Retinal pigment epithelial cell (primary cell): ENCODE measurements around the gene ESD.
"Not testable (repeated sequence)": the region's sequence is repeated elsewhere in the genome, so short reads cannot be mapped to it uniquely, and the experiment has no call there.

Experiments
- DNase-seq: peaks from one replicate; pipeline ENCODE4 v3.0.0-alpha.2; 2010; ENCODE audit warnings: low read depth
- H3K4me3 ChIP-seq: 2 replicates; pipeline ENCODE4 v1.5.1; 2011; ENCODE audit warnings: mild to moderate bottlenecking, low read length, control low read depth, moderate library complexity
- CTCF ChIP-seq: conservative IDR thresholded peaks from 2 replicates; pipeline ENCODE4 v1.5.1; 2011; ENCODE audit warnings: low read depth, low read length, control low read depth, inconsistent platforms

Gene ESD

DNA sequence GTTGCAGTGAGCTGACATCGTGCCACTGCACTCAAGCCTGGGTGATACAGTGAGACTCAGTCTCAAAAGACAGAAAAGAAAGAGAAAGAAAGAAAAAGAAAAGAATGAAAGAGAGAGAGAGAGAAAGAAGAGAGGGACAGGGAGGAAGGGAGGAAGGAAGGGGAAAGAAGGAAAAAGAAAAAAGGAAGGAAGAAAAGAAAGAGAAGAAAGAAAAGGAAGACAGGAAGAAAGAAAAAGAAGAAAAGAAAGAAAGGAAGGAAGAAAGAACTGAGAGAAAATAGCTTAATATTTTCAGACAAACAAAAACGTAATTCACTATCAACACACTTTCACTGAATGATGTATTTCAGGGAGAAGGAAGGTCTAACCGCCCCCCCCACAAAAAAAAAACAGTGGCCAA, 39.3 kb downstream of the ESD start:
- no peak overlapping the region for H3K4me3 ChIP-seq
- TF ChIP-seq CTCF, result no peak
- no peak for DNase-seq

DNA sequence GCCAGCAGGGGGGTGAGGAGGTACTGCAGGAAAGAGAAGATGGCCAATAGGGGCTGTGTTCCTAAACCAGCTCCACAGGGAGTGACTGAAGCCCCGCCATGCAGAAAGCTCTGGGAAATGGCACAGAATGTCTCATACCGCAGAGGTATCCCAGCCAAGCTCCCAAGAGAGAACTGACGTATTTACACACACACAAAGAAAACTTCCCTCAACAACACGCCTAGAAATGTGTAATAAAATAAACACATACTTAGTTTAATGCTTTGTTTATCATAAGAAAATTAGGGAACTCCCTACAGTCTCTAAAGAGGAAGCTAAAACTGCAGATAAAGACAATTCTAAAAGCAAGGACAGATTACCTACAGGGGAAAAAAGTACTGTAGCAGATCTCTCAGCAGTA, 40.0 kb downstream of the ESD start:
- no peak for TF ChIP-seq CTCF
- H3K4me3 ChIP-seq, result no peak overlapping the region
- DNase-seq, result no peak

DNA sequence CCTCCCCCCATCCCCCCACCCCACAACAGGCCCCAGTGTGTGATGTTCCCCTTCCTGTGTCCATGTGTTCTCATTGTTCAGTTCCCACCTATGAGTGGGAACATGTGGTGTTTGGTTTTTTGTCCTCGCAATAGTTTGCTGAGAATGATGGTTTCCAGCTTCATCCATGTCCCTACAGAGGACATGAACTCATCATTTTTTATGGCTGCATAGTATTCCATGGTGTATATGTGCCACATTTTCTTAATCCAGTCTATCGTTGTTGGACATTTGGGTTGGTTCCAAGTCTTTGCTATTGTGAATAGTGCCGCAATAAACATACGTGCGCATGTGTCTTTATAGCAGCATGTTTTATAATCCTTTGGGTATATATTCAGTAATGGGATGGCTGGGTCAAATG, 41.5 kb downstream of the ESD start:
- not testable (repeated sequence) for H3K4me3 ChIP-seq, DNase-seq

DNA sequence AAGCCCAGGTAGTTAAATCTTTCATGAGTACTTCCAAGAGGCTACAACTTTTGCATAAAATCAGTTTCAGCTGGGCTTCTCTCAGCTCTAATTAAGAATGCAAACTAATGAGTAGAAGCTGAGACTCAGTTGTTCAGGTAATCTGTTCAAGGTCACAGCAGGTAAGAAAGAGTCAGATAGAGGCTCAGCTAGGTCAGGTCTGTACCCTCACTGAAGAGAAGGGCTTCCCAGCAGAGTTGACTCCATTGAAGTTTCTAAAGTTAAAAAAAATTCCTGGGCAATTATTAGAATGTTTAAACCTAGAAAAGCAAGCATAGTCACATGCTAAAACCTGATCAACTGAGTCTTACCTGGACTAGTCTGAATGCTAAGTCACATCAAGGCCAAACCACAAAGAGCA, 42.1 kb downstream of the ESD start:
- DNase-seq, result no peak
- no peak for TF ChIP-seq CTCF
- H3K4me3 ChIP-seq, result no peak overlapping the region

- no peak for TF ChIP-seq CTCF
- no peak for DNase-seq
- H3K4me3 ChIP-seq, result no peak overlapping the region
Observed at GRCh38 chr13:46753917-46754316, 43.0 kb downstream of the ESD start.

DNA sequence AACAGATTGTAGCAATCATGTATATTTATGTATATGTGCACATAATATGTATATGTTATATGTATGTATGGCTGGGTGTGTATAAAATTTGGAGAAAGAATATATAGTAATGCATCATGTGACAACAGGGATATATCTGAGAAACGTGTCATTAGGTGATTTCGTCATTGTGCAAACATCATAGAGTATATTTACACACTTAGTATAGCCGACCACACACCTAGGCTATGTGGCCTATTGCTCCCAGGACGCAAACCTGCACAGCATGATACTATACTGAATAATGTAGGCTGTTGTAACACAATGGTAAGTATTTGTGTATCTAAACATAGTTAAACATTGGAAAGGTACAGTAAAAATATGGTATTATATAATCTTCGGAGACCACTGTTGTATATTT, 43.8 kb downstream of the ESD start:
- H3K4me3 ChIP-seq, result no peak overlapping the region
- no peak for DNase-seq

DNA sequence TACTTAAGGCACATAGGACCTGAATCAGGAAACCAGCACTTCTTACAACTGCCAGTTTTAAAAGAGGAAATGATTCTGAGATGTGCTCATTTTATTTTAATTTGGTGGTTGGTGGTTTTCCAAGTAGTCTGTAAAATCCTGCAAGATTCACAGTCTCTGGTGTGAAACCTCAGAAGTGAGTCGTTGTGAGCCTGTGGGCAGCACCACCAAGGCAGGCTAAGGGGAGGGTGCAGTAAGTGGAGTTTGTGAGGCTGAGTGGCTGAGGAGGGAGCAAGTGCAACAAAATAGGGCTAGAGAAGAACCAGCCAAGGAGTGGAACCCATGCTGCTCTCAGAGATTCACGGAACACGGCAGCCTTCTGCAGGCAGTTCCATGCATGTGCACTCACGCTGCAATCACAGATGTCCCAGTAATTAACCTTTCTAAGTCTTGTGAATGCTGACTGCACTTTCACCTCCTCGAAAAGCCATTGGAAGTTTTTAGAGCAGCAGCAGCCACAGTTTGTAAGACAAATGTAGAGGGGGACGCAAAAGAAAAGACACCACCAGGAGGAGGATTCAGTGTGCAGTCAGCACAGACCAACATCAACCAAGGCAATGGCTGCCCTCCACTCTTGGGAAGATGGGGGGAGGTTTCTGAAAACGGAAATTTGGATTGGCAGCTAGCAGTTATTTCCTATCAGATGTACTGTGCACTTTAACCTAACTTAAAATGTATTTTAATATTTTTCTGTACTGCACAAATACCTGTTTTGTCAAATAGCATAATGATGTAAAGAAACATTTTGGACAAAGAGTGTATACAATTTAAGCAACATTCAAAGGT, 44.9 kb downstream of the ESD start:
- H3K4me3 ChIP-seq, result no peak overlapping the region
- no peak for DNase-seq
- TF ChIP-seq CTCF, result no peak

More for the DNA sequence above, 43.8 kb downstream of the ESD start:
- TF ChIP-seq CTCF, result no peak

DNA sequence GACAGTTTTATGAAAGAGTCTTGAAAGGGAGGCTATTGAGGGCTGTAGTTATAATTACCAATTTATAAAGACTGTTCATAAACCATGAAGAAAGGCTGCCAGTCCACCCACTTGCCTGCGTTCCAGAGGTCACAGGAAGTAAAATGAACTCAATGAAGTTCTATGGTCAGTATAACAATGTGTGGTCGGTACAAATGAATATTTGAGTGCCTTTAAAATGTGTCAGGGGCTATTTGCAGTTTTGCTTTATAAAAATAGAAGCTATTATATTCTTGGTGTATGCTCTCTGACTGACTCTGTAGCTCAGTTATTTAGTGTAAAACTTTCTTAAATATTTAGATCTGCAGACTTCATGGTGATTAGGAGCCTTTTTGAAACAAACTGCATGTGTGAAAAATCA, 47.0 kb downstream of the ESD start:
- H3K4me3 ChIP-seq, result no peak overlapping the region
- DNase-seq, result no peak
- TF ChIP-seq CTCF, result no peak
